Fibroblast of skin of scalp (primary cell): ENCODE data around the gene TYW1.
"Not testable (repeated sequence)": the region's sequence is repeated elsewhere in the genome, so short reads cannot be mapped to it uniquely, and the experiment has no call there.

Experiments used
- DNase-seq: peaks from one replicate; pipeline ENCODE4 v3.0.0-alpha.2; 2013

TYW1 gene

GRCh38 chr7:67192123-67192702 is 195.6 kb downstream of the TYW1 start:
- peak; percentile 49 for DNase-seq

- peak; percentile 30 for DNase-seq
These were observed 196.4 kb downstream of the TYW1 start for GRCh38 chr7:67192889-67193613.

GRCh38 chr7:67196176-67196575 is 199.5 kb downstream of the TYW1 start:
- not testable (repeated sequence) for DNase-seq

GRCh38 chr7:67198865-67199526 is 202.4 kb downstream of the TYW1 start:
- not testable (repeated sequence) for DNase-seq

GRCh38 chr7:67205772-67206171 is 209.1 kb downstream of the TYW1 start:
- DNase-seq, result not testable (repeated sequence)

GRCh38 chr7:67206452-67206851 is 209.8 kb downstream of the TYW1 start:
- no peak for DNase-seq

GRCh38 chr7:67208656-67209055 is 212.0 kb downstream of the TYW1 start:
- not testable (repeated sequence) for DNase-seq

GRCh38 chr7:67209256-67209655 is 212.6 kb downstream of the TYW1 start:
- no peak for DNase-seq

- DNase-seq, result no peak
These were observed 213.9 kb downstream of the TYW1 start for GRCh38 chr7:67210567-67210966.

GRCh38 chr7:67211650-67212330 is 215.2 kb downstream of the TYW1 start:
- not testable (repeated sequence) for DNase-seq

GRCh38 chr7:67213038-67213437 is 216.4 kb downstream of the TYW1 start:
- not testable (repeated sequence) for DNase-seq

GRCh38 chr7:67223551-67223950 is 226.9 kb downstream of the TYW1 start:
- DNase-seq, result peak; percentile 87

GRCh38 chr7:67226340-67226907 is 229.8 kb downstream of the TYW1 start:
- DNase-seq, result peak; percentile 77

- not testable (repeated sequence) for DNase-seq
These were observed 230.3 kb downstream of the TYW1 start for GRCh38 chr7:67226967-67227366.

- not testable (repeated sequence) for DNase-seq
These were observed 232.4 kb downstream of the TYW1 start for GRCh38 chr7:67229018-67229417.

- not testable (repeated sequence) for DNase-seq
These were observed 233.4 kb downstream of the TYW1 start for GRCh38 chr7:67230029-67230428.

- DNase-seq, result not testable (repeated sequence)
These were observed 236.9 kb downstream of the TYW1 start for GRCh38 chr7:67233506-67233905.

- DNase-seq, result not testable (repeated sequence)
These were observed 239.6 kb downstream of the TYW1 start for GRCh38 chr7:67236216-67236615.

GRCh38 chr7:67242871-67243270 is 246.2 kb downstream of the TYW1 start:
- DNase-seq, result not testable (repeated sequence)

GRCh38 chr7:67248364-67248763 is 251.7 kb downstream of the TYW1 start:
- DNase-seq, result not testable (repeated sequence)

GRCh38 chr7:67251986-67252558 is 255.4 kb downstream of the TYW1 start:
- no peak for DNase-seq

- DNase-seq, result not testable (repeated sequence)
These were observed 258.4 kb downstream of the TYW1 start for GRCh38 chr7:67255076-67255475.
